A673 (cell line): Measurements from ENCODE around the gene PPP1R26. TPM values are rescaled to one million over a fixed set of nuclear protein-coding genes. Genes with fewer than 3 reads are reported as not detected.

Experiments
- BruUV-seq: library from RNA; stranded (reverse); fragments of 400-500 nt; replicated peaks from 2 replicates; lab custom pipeline; 2021; lab: Mats Ljungman, UMichigan
- CTCF ChIA-PET: fragments of 300-600 bp; sonication (Branson Sonifier 250); formaldehyde crosslinking; loops from one replicate; lab custom pipeline; 2022; ENCODE audit warnings: antibody characterized with exemption; lab: Charles Lee
- POLR2A ChIA-PET: fragments of 300-600 bp; sonication (Branson Sonifier 250); formaldehyde crosslinking; loops from one replicate; lab custom pipeline; 2022; ENCODE audit warnings: antibody characterized with exemption; ENCODE audit not compliant: low non-redundant PET; lab: Charles Lee
- DNase-seq: peaks from one replicate; pipeline ENCODE4 v3.0.0-alpha.2; 2015; ENCODE audit warnings: low spot score
- H3K27ac ChIP-seq: fragments of 200-600 bp; sonication (generic); 2 replicates; pipeline ENCODE4 v1.5.1; 2016; ENCODE audit warnings: mixed run types, low read depth, mild to moderate bottlenecking, mixed read lengths, antibody characterized with exemption, low read length; ENCODE audit not compliant: poor library complexity, severe bottlenecking
- H3K27me3 ChIP-seq: fragments of 200-600 bp; sonication (generic); replicated peaks from 2 replicates; pipeline ENCODE4 v1.6.1; 2017; ENCODE audit warnings: mixed run types, low read depth, mild to moderate bottlenecking, mixed read lengths, antibody characterized with exemption, low read length; ENCODE audit not compliant: insufficient read depth, poor library complexity
- H3K36me3 ChIP-seq: fragments of 200-600 bp; sonication (generic); 2 replicates; pipeline ENCODE4 v1.6.1; 2016; ENCODE audit warnings: mixed run types, mild to moderate bottlenecking, mixed read lengths, antibody characterized with exemption, low read length; ENCODE audit not compliant: insufficient read depth, poor library complexity, severe bottlenecking
- H3K4me1 ChIP-seq: fragments of 200-600 bp; sonication (generic); 2 replicates; pipeline ENCODE4 v1.6.1; 2017; ENCODE audit warnings: mixed run types, mild to moderate bottlenecking, mixed read lengths, antibody characterized with exemption, low read length; ENCODE audit not compliant: insufficient read depth, poor library complexity, severe bottlenecking
- H3K4me3 ChIP-seq: fragments of 200-600 bp; sonication (generic); 2 replicates; pipeline ENCODE4 v1.5.1; 2016; ENCODE audit warnings: low read depth, mixed run types, mild to moderate bottlenecking, mixed read lengths, low read length; ENCODE audit not compliant: poor library complexity, severe bottlenecking
- H3K9me3 ChIP-seq: fragments of 200-600 bp; sonication (generic); 2 replicates; pipeline ENCODE4 v1.6.1; 2016; ENCODE audit warnings: mixed run types, low read depth, mild to moderate bottlenecking, mixed read lengths, antibody characterized with exemption, low read length; ENCODE audit not compliant: poor library complexity, severe bottlenecking
- CTCF ChIP-seq: fragments of 300-800, 200-600 bp; sonication (generic); conservative IDR thresholded peaks from 2 replicates; pipeline ENCODE4 v1.5.1; 2017; ENCODE audit warnings: low read depth, mild to moderate bottlenecking, antibody characterized with exemption, low read length, moderate library complexity, mixed read lengths
- EZH2 ChIP-seq: fragments of 200-600 bp; sonication (generic); IDR thresholded peaks from 2 replicates; pipeline ENCODE4 v1.6.1; 2017; ENCODE audit warnings: borderline replicate concordance, low read depth, mild to moderate bottlenecking, mixed read lengths, antibody characterized with exemption, low read length; ENCODE audit not compliant: poor library complexity, severe bottlenecking
- intact Hi-C: fragments of 100-400 bp; cut with micrococcal nuclease; formaldehyde crosslinking; loops from one replicate; pipeline ENCODE4 v1.10.0; 2022; ENCODE audit not compliant: unreplicated experiment
- total RNA-seq: library from RNA; stranded (reverse); gene quantifications from 2 replicates; pipeline ENCODE4 v1.2.3, GENCODE V29; 2021

PPP1R26 gene
- total RNA-seq, 1 experiment from 2014 or later: 7.4 TPM

DNA sequence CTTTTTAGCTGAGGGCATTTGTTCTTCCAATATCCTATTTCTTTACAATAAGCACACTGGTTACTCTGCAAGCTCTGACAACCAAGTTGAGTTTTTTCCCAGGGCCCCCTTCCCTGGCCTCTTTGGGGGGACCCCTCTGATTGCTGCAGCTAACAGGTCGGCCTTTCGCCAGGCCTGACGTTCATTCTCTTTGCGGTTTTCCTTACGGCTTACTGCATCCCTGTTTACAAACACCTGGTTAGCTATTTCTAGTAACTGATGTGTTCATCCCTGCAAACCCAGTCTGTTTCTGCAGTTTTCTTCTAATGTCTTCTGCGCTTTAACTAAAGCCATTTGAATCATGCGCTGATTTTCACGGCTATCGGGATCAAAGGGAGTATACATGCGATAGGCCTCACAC is 37.5 kb upstream of the PPP1R26 start:
- intact Hi-C loops: no loop called here
- DNase-seq: no peak

DNA sequence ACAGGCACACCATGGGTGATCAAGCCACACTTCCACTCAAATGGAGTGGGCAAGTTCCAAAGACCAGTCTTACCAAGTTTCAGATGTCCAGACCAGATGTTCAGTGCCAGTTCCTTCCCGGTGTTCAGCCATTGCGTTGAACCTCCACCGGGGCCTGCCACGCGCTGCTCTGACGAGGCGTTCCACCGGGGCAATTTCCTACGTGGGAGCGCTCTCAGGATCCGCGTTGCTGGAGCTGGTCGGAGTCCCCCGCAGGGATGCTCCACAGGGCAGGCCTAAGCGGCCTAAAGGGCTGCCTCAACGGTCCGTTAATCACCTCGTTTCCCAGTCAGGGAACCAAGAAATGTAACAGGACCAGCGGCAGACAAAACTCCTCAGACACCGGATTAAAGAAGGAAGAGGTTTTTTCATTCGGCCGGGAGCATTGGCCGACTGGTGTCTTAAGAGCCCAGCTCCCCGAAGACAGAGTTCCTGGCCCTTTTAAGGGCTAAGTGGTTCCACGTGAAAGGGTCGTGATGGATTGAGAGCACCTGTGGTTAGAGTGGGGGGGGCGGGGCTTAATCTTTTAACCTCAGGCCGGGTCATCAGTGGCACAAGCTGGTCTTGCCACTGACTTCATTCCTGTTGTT is 35.7 kb upstream of the PPP1R26 start:
- POLR2A ChIA-PET: no interaction called here
- no peak for DNase-seq
- Histone ChIP-seq H3K36me3 (no peaks in the 10 kb centered on the region), H3K4me3 (no peak overlapping the region), H3K9me3 (no peaks in the 10 kb centered on the region), H3K4me1 (no peaks in the 10 kb centered on the region), H3K27me3 (no peaks in the 10 kb centered on the region), H3K27ac (no peak overlapping the region)
- no peak for TF ChIP-seq EZH2
- no peak for TF ChIP-seq CTCF
- intact Hi-C loops: no loop called here
- BruUV-seq: no TSS peak
- CTCF ChIA-PET: no interaction called here

More for the DNA sequence above, 37.5 kb upstream of the PPP1R26 start:
- no peaks in the 10 kb centered on the region for H3K36me3 ChIP-seq
- H3K4me3 ChIP-seq: no peak overlapping the region
- no peaks in the 10 kb centered on the region for H3K27me3 ChIP-seq
- TF ChIP-seq CTCF: no peak
- TF ChIP-seq EZH2: no peak
- ChIA-PET CTCF (no interaction called here), POLR2A (no interaction called here)
- H3K9me3 ChIP-seq: no peaks in the 10 kb centered on the region
- BruUV-seq: no TSS peak
- H3K4me1 ChIP-seq: no peaks in the 10 kb centered on the region
- H3K27ac ChIP-seq: no peak overlapping the region

GRCh38 chr9:135447126-135447525 is 32.5 kb upstream of the PPP1R26 start:
- no peaks in the 10 kb centered on the region for H3K27me3 ChIP-seq
- H3K4me1 ChIP-seq: no peaks in the 10 kb centered on the region
- H3K9me3 ChIP-seq: no peaks in the 10 kb centered on the region
- no TSS peak for BruUV-seq
- ChIA-PET CTCF (no interaction called here), POLR2A (no interaction called here)
- no peak for DNase-seq
- intact Hi-C loops: no loop called here
- H3K27ac ChIP-seq: no peak overlapping the region
- no peaks in the 10 kb centered on the region for H3K36me3 ChIP-seq
- no peak for TF ChIP-seq EZH2
- no peak for TF ChIP-seq CTCF
- H3K4me3 ChIP-seq: no peak overlapping the region
